HG03066 (cell line): ENCODE measurements around the gene TCAIM.
"Not testable (repeated sequence)": the region's sequence is repeated elsewhere in the genome, so short reads cannot be mapped to it uniquely, and the experiment has no call there.

Experiments
- ATAC-seq: cut with Tn5 transposase; IDR thresholded peaks from one replicate; pipeline ENCODE4 v1.9.1; 2021; ENCODE audit warnings: low read depth; ENCODE audit not compliant: unreplicated experiment

TCAIM gene

DNA sequence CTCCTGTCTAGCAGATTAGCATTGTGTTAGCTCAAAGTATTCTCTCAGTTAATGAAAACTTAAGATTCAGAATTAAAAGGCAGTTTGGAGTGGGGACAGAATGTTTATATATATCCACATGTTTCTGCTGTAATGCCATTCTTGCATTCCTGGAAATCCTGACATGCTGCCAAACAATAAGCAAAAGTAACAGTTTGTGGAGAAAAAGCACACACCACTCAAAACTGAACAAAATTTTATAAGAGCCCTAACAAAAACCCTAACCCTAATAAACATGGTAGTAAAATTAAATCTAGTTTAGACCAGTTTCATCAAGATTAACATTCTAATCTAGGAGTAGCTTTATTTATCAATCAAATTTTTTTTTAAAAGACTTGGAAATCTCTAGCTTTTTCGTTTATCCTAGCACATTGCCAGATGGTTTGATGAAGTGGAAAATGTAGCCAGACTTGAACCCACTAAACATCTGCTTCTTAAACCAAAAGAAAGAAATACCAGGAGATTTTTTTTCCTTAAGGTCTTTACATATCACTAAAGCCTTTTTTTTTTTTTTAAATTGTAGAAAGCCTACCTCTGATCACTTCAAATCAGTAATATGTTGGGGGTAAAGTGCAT is 3.7 kb downstream of the TCAIM start:
- ATAC-seq: no peak

DNA sequence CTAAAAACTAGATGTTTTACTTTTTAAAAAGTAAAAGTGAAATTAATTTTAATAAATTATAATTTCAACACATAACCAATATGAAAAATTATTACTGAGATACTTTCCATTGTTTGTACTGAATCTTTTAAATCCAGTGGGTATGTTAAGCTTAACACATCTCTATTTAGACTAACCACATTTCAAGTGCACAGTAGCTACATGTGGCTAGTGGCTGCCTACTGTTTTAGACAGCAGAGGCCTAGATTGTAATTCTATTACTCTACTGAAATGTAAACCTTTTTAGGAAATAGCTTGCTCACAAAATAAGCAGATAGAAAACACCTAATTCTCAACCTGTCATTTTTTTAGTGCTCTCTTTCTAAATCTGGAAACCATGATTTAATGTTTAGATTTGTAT is 4.9 kb downstream of the TCAIM start:
- ATAC-seq: no peak

- not testable (repeated sequence) for ATAC-seq
Measured at GRCh38 chr3:44346590-44346989, 8.0 kb downstream of the TCAIM start.

DNA sequence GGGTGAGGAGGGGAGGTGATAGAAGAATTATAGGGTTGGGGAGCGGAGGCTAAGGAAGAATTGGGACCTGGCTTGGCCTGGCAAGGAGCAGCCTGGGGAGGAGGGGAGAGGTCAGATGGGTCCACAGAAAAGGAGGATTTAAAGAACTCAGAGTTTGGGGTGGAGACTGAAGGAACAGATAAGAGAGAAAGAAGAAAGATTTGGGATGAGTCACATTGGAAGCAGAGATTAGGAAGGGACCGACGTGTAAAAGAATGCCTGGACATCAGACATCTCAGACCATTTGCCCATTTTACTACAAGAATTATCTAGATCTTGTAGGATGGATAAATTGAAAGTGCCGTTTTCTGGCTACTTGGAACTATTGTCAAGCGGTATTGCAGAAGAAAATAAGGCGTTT is 10.4 kb downstream of the TCAIM start:
- no peak for ATAC-seq

DNA sequence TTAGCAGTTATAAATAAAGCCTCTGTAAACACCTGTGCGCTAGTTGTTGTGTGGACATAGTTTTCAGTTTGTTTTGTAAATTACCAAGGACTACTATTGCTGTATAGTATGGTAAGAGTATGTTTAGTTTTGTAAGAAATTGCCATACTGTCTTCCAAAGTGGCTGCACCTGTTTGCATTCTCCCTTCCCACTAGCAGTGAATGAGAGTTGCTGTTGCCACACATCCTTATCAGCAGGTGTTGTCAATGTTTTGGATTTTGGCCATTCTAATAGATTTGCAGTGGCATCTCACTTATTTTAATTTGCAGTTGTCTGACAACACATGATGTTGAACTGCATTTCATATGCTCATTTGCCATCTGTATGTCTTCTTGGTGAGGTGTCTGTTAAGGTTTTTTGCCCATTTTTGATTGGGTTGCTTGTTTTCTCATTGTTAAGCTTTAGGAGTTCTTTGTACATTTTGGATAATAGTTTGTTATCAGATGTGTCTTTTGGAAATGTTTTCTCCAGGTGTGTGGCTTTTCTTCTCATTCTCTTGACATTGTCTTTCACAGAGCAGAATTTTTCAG is 14.9 kb downstream of the TCAIM start:
- ATAC-seq: no peak

DNA sequence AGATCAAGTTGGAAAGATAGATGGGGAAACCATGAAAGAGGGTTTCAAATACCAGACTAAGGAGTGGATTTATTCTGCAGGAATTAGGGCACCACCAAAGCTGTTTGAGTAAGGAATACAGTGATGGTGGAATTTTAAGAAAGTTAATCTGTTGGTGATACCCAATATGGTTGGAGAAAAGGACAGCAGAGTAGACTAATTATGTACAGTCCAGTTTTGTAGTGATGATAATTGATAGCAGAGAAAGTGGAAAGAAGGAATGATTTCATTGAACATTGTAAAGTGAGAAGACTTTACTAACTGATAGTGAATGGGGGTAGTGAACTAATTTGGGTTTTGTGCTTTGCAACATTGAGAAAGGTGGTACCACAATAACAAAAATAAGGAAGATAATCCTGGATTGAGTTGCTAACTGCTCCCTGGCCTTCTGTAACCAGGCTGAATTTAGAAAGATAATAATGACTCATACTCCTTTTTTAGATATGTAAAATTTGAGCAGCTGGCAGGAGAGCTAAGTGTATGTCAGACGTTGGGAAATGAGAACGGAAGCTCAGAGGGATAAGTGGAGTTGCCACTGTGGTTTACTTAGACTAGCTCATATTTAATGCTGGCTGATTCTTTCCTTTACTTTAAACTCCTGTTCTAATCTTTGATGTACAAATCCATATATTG is 16.9 kb downstream of the TCAIM start:
- no peak for ATAC-seq

DNA sequence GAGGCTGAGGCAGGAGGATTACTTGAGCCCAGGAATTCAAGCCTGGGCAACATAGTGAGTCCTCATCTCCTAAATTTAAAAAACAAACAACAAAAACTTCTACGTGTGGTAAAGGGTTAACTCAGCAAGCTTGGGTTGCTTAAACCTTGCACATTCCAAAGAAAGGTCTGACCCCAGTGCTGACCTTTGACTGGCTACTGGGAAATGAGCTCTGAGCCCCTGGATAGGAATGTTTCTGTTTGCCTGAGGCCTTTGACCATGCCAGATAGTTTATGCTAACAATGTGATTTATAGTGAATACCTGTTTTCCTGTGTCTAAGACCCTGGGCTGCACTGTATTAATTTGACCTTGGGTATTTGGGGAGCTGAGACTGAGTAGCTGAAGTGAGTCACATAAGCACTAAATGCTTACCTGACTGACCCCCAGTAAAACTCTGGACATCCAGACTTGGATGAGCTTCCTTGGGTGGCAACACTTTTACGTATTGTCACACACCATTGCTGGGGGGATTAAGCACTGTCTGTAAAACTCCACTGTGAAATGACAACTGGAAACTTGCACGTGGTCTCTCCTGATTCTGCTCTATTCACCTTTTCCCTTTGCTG is 20.7 kb downstream of the TCAIM start:
- ATAC-seq: no peak

DNA sequence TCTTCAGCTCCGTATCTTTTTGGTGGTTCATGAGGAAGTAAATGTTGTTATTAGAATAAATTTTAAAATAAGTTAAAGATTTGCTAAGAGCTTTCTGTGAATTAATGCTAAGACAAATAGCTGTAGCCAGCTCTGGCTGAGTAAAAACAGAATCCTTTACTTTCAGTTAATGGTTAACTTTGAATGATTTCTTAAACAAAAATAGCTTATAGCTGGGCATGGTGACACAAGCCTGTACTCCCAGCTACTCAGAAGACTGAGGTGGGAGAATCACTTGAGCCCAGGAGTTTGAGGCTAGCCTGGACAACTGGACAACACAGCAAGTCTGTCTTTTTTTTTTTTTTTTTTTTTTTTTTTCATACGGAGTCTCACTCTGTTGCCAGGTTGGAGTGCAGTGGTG is 25.0 kb downstream of the TCAIM start:
- ATAC-seq: peak; percentile 75

GRCh38 chr3:44365952-44366351 is 27.4 kb downstream of the TCAIM start:
- ATAC-seq: no peak

- ATAC-seq: no peak
Measured at GRCh38 chr3:44375450-44375849, 36.9 kb downstream of the TCAIM start.

GRCh38 chr3:44387404-44387803 is 48.8 kb downstream of the TCAIM start:
- ATAC-seq: no peak

DNA sequence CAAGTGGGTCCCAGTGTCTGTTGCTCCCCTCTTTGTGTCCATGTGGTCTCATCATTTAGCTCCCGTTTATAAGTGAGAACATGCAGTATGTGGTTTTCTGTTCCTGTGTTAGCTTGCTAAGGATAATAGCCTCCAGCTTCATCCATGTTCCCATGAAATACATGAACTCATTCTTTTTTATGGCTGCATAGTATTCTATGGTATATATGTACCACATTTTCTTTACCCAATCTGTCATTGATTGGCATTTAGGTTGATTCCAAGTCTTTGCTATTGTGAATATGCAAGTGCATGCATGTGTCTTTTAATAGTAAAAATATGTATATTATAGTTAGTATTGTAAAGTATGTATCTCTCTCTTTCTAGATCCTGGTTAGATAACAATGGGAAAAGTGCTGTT is 53.9 kb downstream of the TCAIM start:
- no peak for ATAC-seq

- ATAC-seq: no peak
Measured at GRCh38 chr3:44395714-44396113, 57.1 kb downstream of the TCAIM start.

GRCh38 chr3:44396200-44397171 is 57.9 kb downstream of the TCAIM start:
- no peak for ATAC-seq

GRCh38 chr3:44398271-44398670 is 59.7 kb downstream of the TCAIM start:
- not testable (repeated sequence) for ATAC-seq

- no peak for ATAC-seq
Measured at GRCh38 chr3:44398853-44399252, 60.3 kb downstream of the TCAIM start.

DNA sequence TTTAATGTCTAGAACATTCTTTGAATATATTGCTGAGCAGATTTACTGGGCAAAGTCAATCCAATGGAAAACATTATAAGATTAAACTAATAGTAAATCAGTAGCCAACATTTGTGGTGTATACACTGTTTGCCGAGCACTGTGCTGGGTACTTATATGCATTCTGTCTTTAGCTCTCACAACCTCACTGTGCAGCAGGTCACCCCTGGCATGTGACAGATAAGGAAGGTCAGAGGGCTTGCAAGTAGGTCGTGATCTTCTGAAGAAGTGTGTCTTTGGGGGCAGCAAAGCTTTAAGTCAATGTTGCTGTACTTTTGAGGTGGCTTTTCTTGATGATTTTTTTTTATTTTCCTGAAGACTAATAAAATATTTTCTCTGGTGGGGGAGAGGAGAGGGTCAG is 62.2 kb downstream of the TCAIM start:
- ATAC-seq: no peak

GRCh38 chr3:44402548-44402947 is 64.0 kb downstream of the TCAIM start:
- no peak for ATAC-seq

DNA sequence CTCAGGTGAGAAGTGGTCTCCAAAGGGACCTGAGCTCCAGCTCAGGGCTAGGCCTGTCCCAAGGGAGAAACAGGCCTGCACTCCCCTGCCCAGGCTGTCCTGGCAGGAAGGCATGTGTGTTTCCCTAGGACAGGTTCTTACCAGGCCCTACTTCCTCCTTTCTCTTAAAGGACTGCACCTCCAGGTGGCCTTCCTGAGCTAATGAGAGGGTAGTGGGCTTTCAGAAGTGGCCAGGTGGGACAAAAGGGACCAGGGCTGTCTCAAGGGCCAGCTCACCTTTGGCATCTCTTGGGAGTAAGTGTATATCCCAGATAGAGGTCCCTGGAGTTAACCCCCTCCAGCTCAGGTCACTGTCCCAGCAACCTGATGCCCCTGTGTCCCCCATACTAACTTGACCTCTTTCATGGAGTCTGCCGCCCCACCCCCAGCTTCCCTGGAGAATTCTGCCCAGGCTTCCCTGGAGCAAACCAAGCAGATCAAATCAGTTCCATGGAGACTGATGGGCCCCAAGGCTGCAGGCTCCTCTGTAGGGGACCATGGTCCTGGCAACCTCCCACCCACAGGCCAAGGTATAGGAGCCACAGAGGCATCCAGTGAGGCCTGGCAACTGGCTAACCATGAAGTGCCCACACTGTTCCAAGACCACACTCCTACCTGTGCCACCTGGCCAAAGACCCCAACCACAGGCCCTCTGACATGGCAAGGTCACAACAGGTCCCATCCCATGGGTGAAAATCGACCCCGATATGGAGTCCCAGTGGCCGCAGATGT is 71.3 kb downstream of the TCAIM start:
- ATAC-seq: no peak
